GM21367 (cell line): Measurements from ENCODE around the gene HERC2.
A peak's percentile ranks its signal among the peaks of the same experiment; 100 is the strongest.
"Not testable (repeated sequence)": the region's sequence is repeated elsewhere in the genome, so short reads cannot be mapped to it uniquely, and the experiment has no call there.

Source experiments
- ATAC-seq: cut with Tn5 transposase; IDR thresholded peaks from one replicate; pipeline ENCODE4 v1.9.1; 2021; ENCODE audit not compliant: unreplicated experiment

The HERC2 gene

GRCh38 chr15:28322129-28322588 is at the start of gene HERC2:
Gene HERC2 (minus strand): TSS chr15:28322179. CDS start chr15:28321433, 746 bp downstream.
- not testable (repeated sequence) for ATAC-seq

GRCh38 chr15:28365502-28365901 is 43.5 kb upstream of the HERC2 start:
- ATAC-seq, result not testable (repeated sequence)

GRCh38 chr15:28357984-28358383 is 36.0 kb upstream of the HERC2 start, which contains the start of gene GOLGA6L24:
Gene GOLGA6L24 (minus strand): TSS chr15:28358084. CDS start chr15:28358023, 61 bp downstream.
- not testable (repeated sequence) for ATAC-seq

GRCh38 chr15:28321358-28322078 is 461 bp downstream of the HERC2 start:
- not testable (repeated sequence) for ATAC-seq

GRCh38 chr15:28319725-28320124 is 2.3 kb downstream of the HERC2 start:
- not testable (repeated sequence) for ATAC-seq

GRCh38 chr15:28318828-28319227 is 3.2 kb downstream of the HERC2 start:
- not testable (repeated sequence) for ATAC-seq

- ATAC-seq, result not testable (repeated sequence)
These were observed 3.9 kb downstream of the HERC2 start for GRCh38 chr15:28318122-28318521.

GRCh38 chr15:28316958-28317357 is 5.0 kb downstream of the HERC2 start:
- not testable (repeated sequence) for ATAC-seq

- ATAC-seq, result not testable (repeated sequence)
These were observed 11.5 kb downstream of the HERC2 start for GRCh38 chr15:28310454-28310853.

GRCh38 chr15:28308718-28309117 is 13.3 kb downstream of the HERC2 start:
- ATAC-seq, result not testable (repeated sequence)

GRCh38 chr15:28305700-28306099 is 16.3 kb downstream of the HERC2 start:
- ATAC-seq, result not testable (repeated sequence)

- ATAC-seq, result not testable (repeated sequence)
These were observed 24.5 kb downstream of the HERC2 start for GRCh38 chr15:28297434-28297833.

- ATAC-seq, result not testable (repeated sequence)
These were observed 25.2 kb downstream of the HERC2 start for GRCh38 chr15:28296814-28297213.

GRCh38 chr15:28295009-28295563 is 26.9 kb downstream of the HERC2 start:
- ATAC-seq, result not testable (repeated sequence)

- ATAC-seq, result not testable (repeated sequence)
These were observed 27.4 kb downstream of the HERC2 start for GRCh38 chr15:28294560-28294959.

GRCh38 chr15:28289694-28290463 is 32.1 kb downstream of the HERC2 start:
- ATAC-seq, result no peak

- ATAC-seq, result peak; percentile 76
These were observed 32.9 kb downstream of the HERC2 start for GRCh38 chr15:28288830-28289693.

- ATAC-seq, result not testable (repeated sequence)
These were observed 35.3 kb downstream of the HERC2 start for GRCh38 chr15:28286659-28287058.

- ATAC-seq, result no peak
These were observed 35.9 kb downstream of the HERC2 start for GRCh38 chr15:28286031-28286430.

GRCh38 chr15:28281876-28282275 is 40.1 kb downstream of the HERC2 start:
- no peak for ATAC-seq
